BJ (cell line): ENCODE data around the gene EXTL1. TPM values are rescaled to one million over a fixed set of nuclear protein-coding genes. Genes with fewer than 3 reads are reported as not detected.

Source experiments
- CTCF ChIA-PET: fragments of 350-600 bp; formaldehyde crosslinking; extraction: SDS; loops from one replicate; lab custom pipeline; 2021; ENCODE audit warnings: antibody characterized with exemption, inconsistent platforms; lab: Yijun Ruan, JAX
- POLR2A ChIA-PET: fragments of 300-600 bp; sonication (Branson Sonifier 250); formaldehyde crosslinking; extraction: SDS; loops from one replicate; lab custom pipeline; 2021; ENCODE audit warnings: antibody characterized with exemption; lab: Charles Lee
- DNase-seq: peaks from one replicate; pipeline ENCODE4 v3.0.0-alpha.2; 2011; ENCODE audit warnings: low read depth
- H3K27me3 ChIP-seq: 2 replicates; pipeline ENCODE4 v1.6.0; 2011; ENCODE audit warnings: low read length; ENCODE audit not compliant: control insufficient read depth, insufficient read depth
- H3K36me3 ChIP-seq: 2 replicates; pipeline ENCODE4 v1.5.1; 2011; ENCODE audit warnings: low read length; ENCODE audit not compliant: control insufficient read depth, insufficient read depth
- H3K4me3 ChIP-seq: 2 replicates; pipeline ENCODE4 v1.5.1; 2011; ENCODE audit warnings: low read depth, mild to moderate bottlenecking, control low read depth, low read length
- CTCF ChIP-seq: IDR thresholded peaks from 2 replicates; pipeline ENCODE4 v1.5.1; 2011; ENCODE audit warnings: low read depth, mild to moderate bottlenecking, control low read depth, inconsistent platforms, low read length, moderate library complexity; ENCODE audit not compliant: insufficient read depth
- polyA plus RNA-seq: library from polyadenylated mRNA; depleted of rRNA; stranded (reverse); fragments of >200 nt; gene quantifications from 2 replicates; pipeline ENCODE4 v1.2.3, GENCODE V29; 2011

Gene EXTL1
- polyA plus RNA-seq, 1 experiment, result 5.0 TPM

GRCh38 chr1:26060832-26061574 is 39.4 kb downstream of the EXTL1 start:
- POLR2A ChIA-PET, result no interaction called here

DNA sequence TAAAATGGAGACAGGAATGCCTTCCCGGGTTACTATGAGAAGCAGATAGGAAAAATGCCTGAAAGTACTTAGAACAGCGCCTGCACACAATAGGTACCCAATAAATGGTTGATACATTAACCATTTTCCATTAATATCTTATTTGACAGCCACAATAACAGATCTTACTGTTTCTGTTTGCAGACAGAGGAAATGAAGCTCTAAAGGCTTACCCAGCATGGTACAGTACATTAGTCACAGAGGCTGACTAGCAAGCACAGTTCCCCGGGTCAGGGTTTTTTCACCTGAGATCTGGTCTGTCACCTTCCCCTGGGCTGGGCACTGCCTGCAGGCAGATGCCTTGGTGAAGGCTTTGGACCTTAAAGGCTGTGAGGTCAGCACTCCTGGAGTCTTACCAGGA is 43.0 kb downstream of the EXTL1 start:
- Histone ChIP-seq H3K36me3 (no peaks in the 10 kb centered on the region), H3K27me3 (peaks cover 23% of the 10 kb centered on the region), H3K4me3 (no peak overlapping the region)
- TF ChIP-seq CTCF, result no peak
- ChIA-PET POLR2A (no interaction called here), CTCF (interaction anchor here (1.0 to 1.4 kb wide), 4 partner anchors 12 to 80 kb away, joined by 3 to 4 read pairs (median 3); no protein-coding TSS in a partner anchor)
- no peak for DNase-seq

More at GRCh38 chr1:26060832-26061574, 39.4 kb downstream of the EXTL1 start:
- DNase-seq, result no peak
- peaks cover 15% of the 10 kb centered on the region for H3K27me3 ChIP-seq
- no peaks in the 10 kb centered on the region for H3K36me3 ChIP-seq
- no peak for TF ChIP-seq CTCF
- H3K4me3 ChIP-seq, result no peak overlapping the region
- CTCF ChIA-PET, result interaction anchor here (0.7 kb wide), 1 partner anchor 314 kb away, joined by 3 read pairs; no protein-coding TSS in a partner anchor

DNA sequence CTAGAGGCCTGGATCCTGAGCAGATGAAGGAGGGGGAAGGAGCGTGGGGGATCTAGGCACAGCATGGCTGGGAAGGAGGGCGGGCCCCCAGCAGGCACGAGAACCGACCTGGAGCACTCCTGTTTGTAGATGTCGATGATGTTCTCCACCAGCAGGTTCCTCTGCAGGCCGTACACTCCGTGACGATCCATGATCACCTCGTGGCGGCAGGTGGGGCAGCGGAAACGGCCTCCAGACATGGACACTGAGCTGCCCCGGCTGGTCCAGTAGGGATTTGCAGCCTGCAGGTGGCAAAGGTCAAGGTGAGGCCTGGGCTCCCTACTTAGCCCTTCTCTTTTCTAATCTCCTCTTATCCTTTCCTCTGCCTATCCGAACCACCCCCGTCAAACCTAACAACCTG is 44.6 kb downstream of the EXTL1 start:
- no peak for DNase-seq
- H3K27me3 ChIP-seq, result peaks cover 23% of the 10 kb centered on the region
- ChIA-PET CTCF (interaction anchor here (1.1 to 1.5 kb wide), 3 partner anchors 8 to 30 kb away, joined by 3 to 6 read pairs (median 4); no protein-coding TSS in a partner anchor), POLR2A (no interaction called here)
- H3K36me3 ChIP-seq, result no peaks in the 10 kb centered on the region
- H3K4me3 ChIP-seq, result no peak overlapping the region
- no peak for TF ChIP-seq CTCF

- no peak for DNase-seq
- Histone ChIP-seq H3K36me3 (no peaks in the 10 kb centered on the region), H3K27me3 (peaks cover 21% of the 10 kb centered on the region), H3K4me3 (no peak overlapping the region)
- POLR2A ChIA-PET, result no interaction called here
- TF ChIP-seq CTCF, result no peak
- CTCF ChIA-PET, result interaction anchor here (0.6 to 1.1 kb wide), 2 partner anchors 8 to 83 kb away, joined by 3 read pairs; no protein-coding TSS in a partner anchor
These were observed 45.3 kb downstream of the EXTL1 start for GRCh38 chr1:26066857-26067256.

- peaks cover 24% of the 10 kb centered on the region for H3K27me3 ChIP-seq
- no peak for TF ChIP-seq CTCF
- no peak for DNase-seq
- ChIA-PET CTCF (interaction anchor here (0.6 to 1.1 kb wide), 2 partner anchors 9 to 82 kb away, joined by 3 read pairs; no protein-coding TSS in a partner anchor), POLR2A (no interaction called here)
- H3K4me3 ChIP-seq, result no peak within 1 kb of the TSS
- H3K36me3 ChIP-seq, result no peaks in the 10 kb centered on the region
These were observed 45.9 kb downstream of the EXTL1 start, which contains the start of gene TRIM63 for GRCh38 chr1:26067432-26067911. TSS of gene TRIM63 (minus strand) at chr1:26067630. CDS start at chr1:26067494, 136 bp downstream.
